NCI-H69 (cell line): ENCODE data around the gene BRD3OS.

ENCODE experiments used
- DNase-seq: peaks from one replicate; lab custom pipeline; 2025; lab: John Stamatoyannopoulos, UW

Gene BRD3OS

GRCh38 chr9:134004881-134005280 is 20.4 kb upstream of the BRD3OS start:
- no peak for DNase-seq

- DNase-seq = no peak
These were observed 19.9 kb upstream of the BRD3OS start for GRCh38 chr9:134005381-134005780.

GRCh38 chr9:134007150-134007549 is 18.1 kb upstream of the BRD3OS start:
- peak; percentile 61 for DNase-seq

GRCh38 chr9:134007571-134007970 is 17.7 kb upstream of the BRD3OS start:
- no peak for DNase-seq

GRCh38 chr9:134010310-134011173 is 14.7 kb upstream of the BRD3OS start:
- DNase-seq = no peak

GRCh38 chr9:134011401-134011800 is 13.9 kb upstream of the BRD3OS start:
- no peak for DNase-seq

GRCh38 chr9:134014946-134015345 is 10.3 kb upstream of the BRD3OS start:
- no peak for DNase-seq

GRCh38 chr9:134024214-134024792 is 978 bp upstream of the BRD3OS start:
- no peak for DNase-seq

- DNase-seq = peak; percentile 72
These were observed 593 bp downstream of the BRD3OS start for GRCh38 chr9:134025606-134026541.

- no peak for DNase-seq
These were observed 1.3 kb downstream of the BRD3OS start for GRCh38 chr9:134026581-134026980.

- DNase-seq = no peak
These were observed 1.7 kb downstream of the BRD3OS start for GRCh38 chr9:134026981-134027380.

GRCh38 chr9:134027561-134027960 is 2.3 kb downstream of the BRD3OS start:
- peak; percentile 61 for DNase-seq

- no peak for DNase-seq
These were observed 2.8 kb downstream of the BRD3OS start for GRCh38 chr9:134028076-134028475.

- DNase-seq = no peak
These were observed 3.4 kb downstream of the BRD3OS start for GRCh38 chr9:134028575-134029247.

GRCh38 chr9:134029248-134030226 is 4.3 kb downstream of the BRD3OS start:
- no peak for DNase-seq

- no peak for DNase-seq
These were observed 5.7 kb downstream of the BRD3OS start for GRCh38 chr9:134030821-134031470.

GRCh38 chr9:134031783-134032182 is 6.5 kb downstream of the BRD3OS start:
- DNase-seq = no peak

GRCh38 chr9:134032456-134033222 is 7.4 kb downstream of the BRD3OS start:
- DNase-seq = no peak

GRCh38 chr9:134033516-134034214 is 8.4 kb downstream of the BRD3OS start:
- no peak for DNase-seq
